ENCODE results near the gene SMYD5.

The SMYD5 gene

GRCh38 chr2:73243884-73244570, 30.0 kb downstream of the SMYD5 start:
- DNase-seq: no peak

DNA sequence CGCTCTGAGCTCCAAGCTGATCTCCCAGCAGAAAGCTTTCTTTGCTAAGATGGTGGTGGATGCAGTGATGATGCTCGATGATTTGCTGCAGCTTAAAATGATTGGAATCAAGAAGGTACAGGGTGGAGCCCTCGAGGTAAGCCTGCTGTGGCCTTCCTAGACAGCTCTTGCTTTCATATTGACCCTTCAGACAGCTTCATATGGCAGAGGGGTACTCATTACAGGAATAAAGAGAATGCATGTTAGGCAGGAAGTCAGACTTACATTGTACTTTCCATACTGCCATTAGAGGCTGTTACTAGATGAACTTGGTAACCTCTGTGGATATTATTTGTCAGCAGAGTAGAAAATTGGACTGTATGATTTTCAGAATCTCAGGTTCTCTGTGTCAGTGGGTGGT, 30.5 kb downstream of the SMYD5 start:
- no peak for DNase-seq

DNA sequence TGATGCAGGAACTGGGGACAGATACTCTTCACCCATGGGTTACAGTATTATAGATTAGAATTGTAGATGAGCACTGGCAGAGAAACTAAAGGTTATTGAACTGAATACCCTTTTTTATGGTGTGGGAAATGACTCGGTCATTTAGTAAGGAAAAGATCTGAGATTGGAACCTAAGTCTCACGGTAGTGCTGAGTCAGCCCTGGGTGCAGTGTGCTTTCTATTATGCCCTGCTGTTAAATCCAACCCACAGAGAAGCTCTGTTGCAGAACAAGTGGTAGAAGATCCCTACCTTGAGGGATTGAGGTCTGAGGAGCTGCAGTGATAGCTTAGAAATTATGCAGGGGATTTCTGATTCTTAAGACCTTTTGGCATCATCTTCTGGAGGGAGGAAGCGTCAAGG, 32.8 kb downstream of the SMYD5 start:
- no peak for DNase-seq

DNA sequence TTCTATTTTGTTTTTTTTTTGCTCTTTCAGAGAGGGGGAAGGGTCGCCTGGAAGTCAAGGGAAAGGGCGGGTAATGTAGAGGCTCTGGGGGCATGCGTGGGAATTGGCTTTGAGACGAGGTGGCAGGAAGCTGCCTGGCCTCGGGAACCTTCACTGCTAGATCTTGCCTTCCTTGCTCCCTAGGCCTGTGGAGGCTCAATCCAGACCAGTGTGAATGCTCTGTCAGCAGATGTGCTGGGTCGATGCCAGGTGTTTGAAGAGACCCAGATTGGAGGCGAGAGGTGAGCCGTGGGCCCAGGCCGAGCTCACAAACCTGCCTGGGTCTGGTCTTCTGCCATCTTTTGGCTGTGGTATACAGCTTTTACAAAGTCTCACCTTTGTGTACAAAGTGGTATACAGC, 35.6 kb downstream of the SMYD5 start:
- DNase-seq: no peak

- DNase-seq: no peak
Observed at GRCh38 chr2:73250872-73251846, 37.1 kb downstream of the SMYD5 start.

- DNase-seq: no peak
Observed at GRCh38 chr2:73252238-73253027, 38.4 kb downstream of the SMYD5 start.

GRCh38 chr2:73253400-73253799, 39.4 kb downstream of the SMYD5 start:
- DNase-seq: no peak

DNA sequence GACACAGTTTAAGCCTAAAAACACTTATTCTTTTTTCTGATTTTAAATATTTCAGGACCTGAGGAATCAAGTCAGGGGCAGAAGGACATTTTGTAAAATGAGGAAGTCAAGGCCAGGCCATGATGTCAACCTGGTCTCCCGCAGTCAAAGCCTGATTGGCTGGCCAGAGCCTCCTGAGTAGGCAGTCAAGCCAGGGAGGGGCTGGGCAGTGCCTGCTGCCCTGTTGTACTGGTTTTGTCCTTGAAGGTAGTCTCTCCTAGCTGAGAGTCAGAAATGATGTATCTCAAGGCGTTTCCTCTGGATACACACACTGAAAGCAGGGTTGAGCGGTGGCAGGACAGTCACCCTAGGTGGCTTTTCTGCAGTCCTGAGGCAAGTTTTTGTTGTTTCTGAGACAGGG, 39.9 kb downstream of the SMYD5 start:
- DNase-seq: no peak

DNA sequence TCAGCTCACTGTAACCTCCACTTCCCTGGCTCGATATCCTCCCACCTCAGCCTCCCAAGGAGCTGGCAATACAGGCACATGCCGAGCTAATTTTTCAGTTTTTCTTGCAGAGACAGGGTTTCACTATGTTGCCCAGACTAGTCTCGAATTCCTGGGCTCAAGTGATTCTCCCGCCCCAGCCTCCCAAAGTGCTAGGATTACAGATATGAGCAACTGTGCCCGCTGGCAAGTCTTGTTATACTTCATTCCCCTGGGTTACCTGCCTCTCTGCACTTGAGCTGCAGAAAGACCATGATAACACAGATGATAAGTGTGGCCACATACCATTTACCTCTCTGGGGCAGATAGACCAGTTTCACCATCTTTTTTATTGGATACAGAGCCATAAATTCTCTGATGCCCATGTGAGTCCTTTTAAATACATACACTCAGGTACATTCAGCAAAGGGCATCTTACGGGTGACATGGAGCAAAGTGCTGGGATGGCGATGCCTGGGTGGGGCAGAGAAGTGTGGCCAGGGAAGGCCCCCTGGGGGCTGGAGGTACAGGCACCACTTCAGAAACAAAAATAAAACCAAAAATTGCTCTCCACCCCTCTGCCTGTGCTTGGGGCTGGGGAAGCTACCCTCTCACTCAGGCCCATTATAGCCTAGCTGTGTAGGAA, 40.4 kb downstream of the SMYD5 start:
- DNase-seq: no peak

DNA sequence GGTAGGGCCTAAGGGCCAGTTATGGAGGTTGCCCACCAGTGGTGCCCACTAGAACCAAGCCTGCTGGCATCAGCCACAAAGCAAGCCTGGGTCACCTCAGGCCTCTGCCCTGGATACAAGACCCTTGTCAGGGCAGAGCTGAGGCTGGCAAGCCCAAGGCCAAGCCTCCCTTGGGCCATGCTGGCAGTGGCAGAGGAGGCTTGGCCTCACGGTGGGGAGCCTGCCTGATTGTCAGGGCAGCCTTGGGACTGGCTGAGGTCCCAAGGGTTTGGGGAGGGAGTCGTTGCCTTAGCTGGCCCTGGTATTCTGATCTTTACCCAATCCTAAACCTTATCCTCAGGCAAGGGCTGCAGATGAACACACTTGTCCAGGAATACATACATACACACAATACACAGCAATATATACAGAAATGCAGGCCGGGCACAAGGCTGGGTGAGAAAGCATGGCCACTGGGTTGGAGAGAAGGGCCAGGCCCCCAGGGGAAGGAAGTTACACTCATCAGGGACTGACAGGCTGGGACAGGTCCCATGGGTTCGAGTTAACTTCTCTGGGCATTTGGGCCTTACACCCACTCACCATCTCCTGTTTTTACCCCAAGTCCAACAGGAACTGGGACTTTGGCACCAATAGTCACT, 41.1 kb downstream of the SMYD5 start:
- DNase-seq: no peak

- no peak for DNase-seq
Observed at GRCh38 chr2:73255907-73256617, 42.0 kb downstream of the SMYD5 start.

DNA sequence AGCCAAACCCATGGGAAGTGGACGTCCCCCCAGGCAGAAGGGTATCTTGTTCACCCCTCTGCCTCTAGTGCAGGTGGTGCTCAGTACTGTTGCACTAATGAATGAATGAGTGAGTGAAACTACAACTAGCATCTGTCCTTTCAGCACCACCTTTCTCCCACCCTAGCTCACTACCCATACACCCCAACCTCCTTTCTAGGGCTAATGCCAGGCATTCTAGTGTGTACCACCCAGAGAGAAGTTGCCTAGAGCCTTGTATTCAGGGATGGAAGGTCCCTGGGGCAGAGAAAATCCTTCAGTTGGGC, 42.5 kb downstream of the SMYD5 start:
- DNase-seq: no peak

- no peak for DNase-seq
Observed at GRCh38 chr2:73257021-73257420, 43.0 kb downstream of the SMYD5 start.

GRCh38 chr2:73257425-73258125, 43.5 kb downstream of the SMYD5 start:
- peak; percentile 19 for DNase-seq

DNA sequence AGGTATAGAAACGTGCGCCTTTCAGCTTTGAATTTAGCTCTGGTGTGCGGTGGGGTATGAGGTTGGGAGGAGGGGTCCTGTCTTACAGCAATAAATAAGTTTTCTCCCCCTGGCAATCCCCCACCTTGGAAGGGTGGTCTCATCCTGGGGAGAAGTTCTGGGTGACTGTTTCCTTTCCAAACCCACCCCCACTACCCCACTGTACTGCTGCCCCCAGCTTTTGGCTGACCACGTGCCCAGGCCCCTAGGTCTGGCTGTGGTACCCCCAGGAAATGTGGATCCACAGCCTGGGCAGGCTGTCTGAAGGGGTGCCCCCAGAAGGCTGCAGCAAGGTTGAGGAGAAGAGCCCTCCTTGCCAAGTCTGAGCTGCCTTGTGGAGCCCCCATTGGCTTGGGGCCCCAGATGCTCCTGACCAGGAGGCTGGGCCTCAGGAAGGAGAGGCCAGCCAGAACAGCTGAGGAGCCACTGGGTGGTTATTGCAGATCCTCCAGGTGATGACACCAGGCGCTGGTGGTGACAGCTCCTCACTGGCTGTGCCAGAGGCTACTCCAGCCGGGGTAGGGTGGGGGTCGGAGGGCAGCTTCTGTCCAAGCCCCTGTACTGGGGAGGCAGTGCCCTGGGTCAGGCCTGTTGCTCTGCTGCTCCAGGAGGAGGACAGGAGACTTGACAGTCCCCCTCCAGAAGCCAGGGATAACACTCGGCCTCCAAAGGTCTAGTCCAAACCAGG, 44.3 kb downstream of the SMYD5 start:
- DNase-seq: no peak

DNA sequence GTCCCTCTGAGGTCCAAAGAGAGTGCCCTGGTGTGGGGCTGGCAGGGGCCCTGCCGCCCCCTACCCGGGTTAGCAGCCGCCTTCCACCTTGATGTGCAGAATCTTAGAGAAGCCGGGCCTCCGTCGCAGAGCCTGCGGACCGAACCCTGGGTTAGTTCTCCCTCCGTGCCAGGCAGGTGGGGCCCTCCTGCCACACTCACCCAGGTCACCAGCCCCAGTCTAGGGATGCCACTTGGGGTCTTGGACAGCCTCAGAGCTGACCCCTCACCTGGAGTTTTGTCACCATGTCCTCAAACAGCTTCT, 44.8 kb downstream of the SMYD5 start:
- no peak for DNase-seq

GRCh38 chr2:73259276-73259675, 45.2 kb downstream of the SMYD5 start:
- no peak for DNase-seq

- no peak for DNase-seq
Observed at GRCh38 chr2:73259704-73260337, 45.8 kb downstream of the SMYD5 start.

DNA sequence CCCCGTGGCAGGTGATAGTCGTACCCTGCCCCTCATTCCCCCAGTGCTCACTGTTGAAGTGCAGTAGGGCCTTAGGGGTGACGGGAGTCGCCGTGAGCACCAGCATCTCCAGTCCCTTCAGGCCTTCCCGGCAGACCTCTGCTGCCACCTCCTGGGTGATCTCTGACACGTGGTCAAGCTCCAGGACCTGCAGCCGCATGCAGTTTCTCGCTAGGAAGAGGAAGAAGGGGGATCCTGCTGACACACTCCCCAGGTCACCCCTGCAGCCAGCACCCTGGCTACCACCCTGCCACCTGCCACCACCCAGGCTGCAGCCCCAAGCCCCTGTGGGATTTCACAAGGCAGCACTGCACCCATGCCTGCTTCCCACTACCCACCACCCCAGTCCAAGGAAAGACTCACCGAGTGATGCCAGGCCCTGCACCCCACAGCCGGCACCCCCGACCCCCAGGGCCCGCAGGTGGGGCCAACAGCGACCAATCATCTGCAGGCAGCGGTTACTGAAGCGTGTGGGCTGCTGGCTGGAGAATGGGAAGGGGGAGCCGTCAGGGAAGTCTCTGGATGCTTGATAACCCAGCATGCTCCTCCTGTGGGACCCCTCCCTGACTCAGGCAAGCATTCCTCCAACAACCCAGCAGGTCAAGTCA, 46.4 kb downstream of the SMYD5 start:
- no peak for DNase-seq
